Neural progenitor cell (in vitro differentiated cells): ENCODE measurements around the gene CHRNG. TPM values are rescaled to one million over a fixed set of nuclear protein-coding genes. Genes with fewer than 3 reads are reported as not detected.

Experiments
- DNase-seq: peaks from one replicate; pipeline ENCODE4 v3.0.0-alpha.2; 2016; ENCODE audit warnings: low spot score
- H2AFZ ChIP-seq: fragments of 200-600 bp; sonication (generic); replicated peaks from 2 replicates; pipeline ENCODE4 v1.6.1; 2016; ENCODE audit warnings: antibody characterized with exemption
- H3F3A ChIP-seq: fragments of 200-600 bp; sonication (generic); 2 replicates; pipeline ENCODE4 v1.6.1; 2016; ENCODE audit warnings: antibody characterized with exemption, low read depth
- H3K27ac ChIP-seq: fragments of 200-600 bp; sonication (generic); 2 replicates; pipeline ENCODE4 v1.5.1; 2016; ENCODE audit warnings: mild to moderate bottlenecking
- H3K27me3 ChIP-seq: fragments of 200-600 bp; sonication (generic); 2 replicates; pipeline ENCODE4 v1.6.1; 2016; ENCODE audit warnings: mild to moderate bottlenecking, moderate library complexity
- H3K36me3 ChIP-seq: fragments of 200-600 bp; sonication (generic); 2 replicates; pipeline ENCODE4 v1.5.1; 2016
- H3K4me1 ChIP-seq: fragments of 200-600 bp; sonication (generic); 2 replicates; pipeline ENCODE4 v1.6.1; 2016; ENCODE audit warnings: mixed run types
- H3K4me2 ChIP-seq: fragments of 200-600 bp; sonication (generic); 2 replicates; pipeline ENCODE4 v1.6.1; 2016
- H3K4me3 ChIP-seq: fragments of 200-600 bp; sonication (generic); 2 replicates; pipeline ENCODE4 v1.5.1; 2016
- H3K79me2 ChIP-seq: fragments of 200-600 bp; sonication (generic); 2 replicates; pipeline ENCODE4 v1.6.1; 2016; ENCODE audit warnings: low read depth
- H3K9ac ChIP-seq: fragments of 200-600 bp; sonication (generic); 2 replicates; pipeline ENCODE4 v1.6.1; 2016
- H3K9me3 ChIP-seq: fragments of 200-600 bp; sonication (generic); 2 replicates; pipeline ENCODE4 v1.5.1; 2016; ENCODE audit warnings: low read depth
- H4K20me1 ChIP-seq: fragments of 200-600 bp; sonication (generic); 2 replicates; pipeline ENCODE4 v1.6.1; 2016; ENCODE audit warnings: low read depth
- H3K27ac Mint-ChIP-seq: 3 replicates; pipeline ENCODE4 v1.8.0; 2021; ENCODE audit warnings: mixed read lengths
- H3K27me3 Mint-ChIP-seq: 2 replicates; pipeline ENCODE4 v1.8.0; 2022; ENCODE audit warnings: low read depth, mild to moderate bottlenecking, inconsistent platforms, moderate library complexity, mixed read lengths; ENCODE audit not compliant: insufficient read depth
- H3K36me3 Mint-ChIP-seq: 3 replicates; pipeline ENCODE4 v1.8.0; 2021; ENCODE audit warnings: mixed read lengths
- H3K4me1 Mint-ChIP-seq: 3 replicates; pipeline ENCODE4 v1.8.0; 2021; ENCODE audit warnings: mixed read lengths
- H3K4me3 Mint-ChIP-seq: 3 replicates; pipeline ENCODE4 v1.8.0; 2021; ENCODE audit warnings: mild to moderate bottlenecking, moderate library complexity, mixed read lengths
- H3K9me3 Mint-ChIP-seq: 3 replicates; pipeline ENCODE4 v1.8.0; 2020; ENCODE audit warnings: mixed read lengths
- EZH2 ChIP-seq: fragments of 200-600 bp; sonication (generic); IDR thresholded peaks from 2 replicates; pipeline ENCODE4 v1.6.1; 2017; ENCODE audit warnings: antibody characterized with exemption, mild to moderate bottlenecking, moderate library complexity
- EZH2phosphoT487 ChIP-seq: fragments of 200-600 bp; sonication (generic); IDR thresholded peaks from 2 replicates; pipeline ENCODE4 v1.6.1; 2017; ENCODE audit warnings: antibody characterized with exemption
- total RNA-seq: library from RNA; depleted of rRNA; stranded (reverse); fragments of >200 nt; gene quantifications from 2 replicates; pipeline ENCODE4 v1.2.3, GENCODE V29; 2015; ENCODE audit warnings: low replicate concordance
- TF ChIP-seq, protein P1 (sequence below): fragments of 200-600 bp; sonication (generic); IDR thresholded peaks from 2 replicates; pipeline ENCODE4 v1.5.1; 2017; ENCODE audit warnings: antibody characterized with exemption, mild to moderate bottlenecking

The CHRNG gene
- total RNA-seq, 1 donor from 2014 or later = not detected

DNA sequence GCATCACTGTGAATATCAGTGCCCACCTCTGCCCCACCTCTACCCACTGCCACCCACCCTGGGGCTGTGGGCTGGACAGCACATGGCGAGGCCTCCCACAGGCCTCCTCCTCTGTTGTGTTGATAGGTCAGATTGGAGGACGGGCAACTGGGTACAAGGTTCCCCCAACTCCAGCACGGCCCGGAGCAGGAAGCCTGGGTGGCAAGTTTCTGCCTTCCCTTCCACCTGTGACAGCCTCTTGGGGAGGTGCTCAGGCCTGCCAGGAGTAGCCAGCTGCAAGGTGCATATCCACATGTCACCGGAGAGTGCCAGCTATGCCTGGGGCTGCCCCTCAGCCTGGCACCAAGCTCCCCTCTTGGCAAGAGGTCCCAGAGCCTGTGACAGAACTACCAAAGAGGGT lies 45.0 kb upstream of the CHRNG start:
- peaks cover 10% of the 10 kb centered on the region for H3K27me3 ChIP-seq
- no peak overlapping the region for H3K4me2 ChIP-seq
- peaks cover 25% of the 10 kb centered on the region for H3K4me1 ChIP-seq
- no peak overlapping the region for H2AFZ ChIP-seq
- H3K27ac Mint-ChIP-seq = no peak overlapping the region
- no peak overlapping the region for H3K27ac ChIP-seq
- H4K20me1 ChIP-seq = peaks cover 5% of the 10 kb centered on the region
- no peak for DNase-seq
- no peaks in the 10 kb centered on the region for H3F3A ChIP-seq
- no peak overlapping the region for H3K4me3 ChIP-seq
- H3K27me3 Mint-ChIP-seq = peaks cover 27% of the 10 kb centered on the region
- no peaks in the 10 kb centered on the region for H3K36me3 Mint-ChIP-seq
- H3K9ac ChIP-seq = no peak overlapping the region
- no peaks in the 10 kb centered on the region for H3K79me2 ChIP-seq
- TF ChIP-seq, protein P1, sequence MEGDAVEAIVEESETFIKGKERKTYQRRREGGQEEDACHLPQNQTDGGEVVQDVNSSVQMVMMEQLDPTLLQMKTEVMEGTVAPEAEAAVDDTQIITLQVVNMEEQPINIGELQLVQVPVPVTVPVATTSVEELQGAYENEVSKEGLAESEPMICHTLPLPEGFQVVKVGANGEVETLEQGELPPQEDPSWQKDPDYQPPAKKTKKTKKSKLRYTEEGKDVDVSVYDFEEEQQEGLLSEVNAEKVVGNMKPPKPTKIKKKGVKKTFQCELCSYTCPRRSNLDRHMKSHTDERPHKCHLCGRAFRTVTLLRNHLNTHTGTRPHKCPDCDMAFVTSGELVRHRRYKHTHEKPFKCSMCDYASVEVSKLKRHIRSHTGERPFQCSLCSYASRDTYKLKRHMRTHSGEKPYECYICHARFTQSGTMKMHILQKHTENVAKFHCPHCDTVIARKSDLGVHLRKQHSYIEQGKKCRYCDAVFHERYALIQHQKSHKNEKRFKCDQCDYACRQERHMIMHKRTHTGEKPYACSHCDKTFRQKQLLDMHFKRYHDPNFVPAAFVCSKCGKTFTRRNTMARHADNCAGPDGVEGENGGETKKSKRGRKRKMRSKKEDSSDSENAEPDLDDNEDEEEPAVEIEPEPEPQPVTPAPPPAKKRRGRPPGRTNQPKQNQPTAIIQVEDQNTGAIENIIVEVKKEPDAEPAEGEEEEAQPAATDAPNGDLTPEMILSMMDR = no peak
- no peak for TF ChIP-seq EZH2phosphoT487
- no peak for TF ChIP-seq EZH2
- H3K4me3 Mint-ChIP-seq = no peak overlapping the region
- H3K36me3 ChIP-seq = no peaks in the 10 kb centered on the region
- H3K9me3 ChIP-seq = no peaks in the 10 kb centered on the region
- peaks cover 3% of the 10 kb centered on the region for H3K9me3 Mint-ChIP-seq
- peaks cover 13% of the 10 kb centered on the region for H3K4me1 Mint-ChIP-seq

DNA sequence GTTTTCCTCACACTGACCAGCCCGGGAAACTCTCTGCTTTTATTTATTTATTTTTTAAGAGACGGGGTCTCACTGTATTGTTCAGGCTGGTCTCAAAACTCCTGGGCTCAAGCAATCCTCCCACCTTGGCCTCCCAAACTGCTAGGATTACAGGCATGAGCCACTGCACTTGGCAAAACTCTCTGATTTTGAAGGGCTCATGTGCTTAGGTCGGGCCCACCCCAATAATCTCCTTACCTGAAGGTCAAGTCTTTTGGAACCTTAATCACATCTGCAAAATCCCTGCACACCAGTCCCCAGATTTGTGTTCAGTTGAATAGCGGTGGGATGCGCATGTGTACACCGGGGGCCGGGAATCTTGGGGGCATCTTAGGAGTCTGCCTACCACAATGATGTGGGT lies 44.2 kb upstream of the CHRNG start:
- no peak overlapping the region for H3K4me3 ChIP-seq

DNA sequence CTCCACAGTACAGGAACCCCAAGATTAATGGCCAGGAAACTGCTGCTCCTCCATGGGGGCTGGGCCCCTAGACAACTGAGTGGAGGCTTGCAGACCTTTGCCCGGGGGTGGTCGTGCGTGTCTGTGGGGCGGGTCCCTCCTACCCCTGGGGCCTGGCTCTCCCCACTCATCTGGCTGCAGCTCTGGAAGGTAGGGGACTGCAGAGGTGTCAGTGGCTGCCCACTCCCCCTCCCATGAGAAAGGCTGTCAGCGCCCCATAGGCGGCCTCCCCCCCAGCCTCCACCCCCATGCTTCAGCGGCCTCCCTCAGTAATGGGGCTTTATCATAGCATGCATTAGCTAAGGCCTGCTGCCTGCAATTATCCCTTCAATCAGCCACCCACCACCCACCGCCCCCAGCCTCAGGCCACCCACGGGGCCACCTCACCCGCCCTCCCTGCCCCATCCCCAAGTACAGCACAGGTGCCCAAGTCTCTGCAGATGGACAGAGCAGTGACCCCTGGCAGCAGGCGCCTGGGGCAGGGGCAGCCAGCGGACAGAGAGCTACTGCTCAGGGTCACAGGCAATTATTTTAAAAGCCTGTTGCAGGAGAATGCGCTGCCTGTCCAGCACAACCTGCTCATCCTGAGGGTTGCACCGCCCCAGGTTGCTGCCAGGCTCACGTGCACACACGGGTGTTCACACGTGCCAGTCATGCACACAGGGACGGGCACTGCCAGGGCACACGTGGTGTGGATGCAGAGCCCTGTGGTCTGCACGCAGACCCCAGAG lies 42.8 kb upstream of the CHRNG start:
- Histone ChIP-seq H3F3A (no peaks in the 10 kb centered on the region), H3K9me3 (no peaks in the 10 kb centered on the region), H3K79me2 (no peaks in the 10 kb centered on the region), H3K27ac (no peak overlapping the region), H3K9ac (no peak overlapping the region), H3K4me2 (no peak overlapping the region), H2AFZ (no peak overlapping the region), H3K4me1 (peaks cover 22% of the 10 kb centered on the region), H3K4me3 (no peak overlapping the region), H3K27me3 (peaks cover 18% of the 10 kb centered on the region), H4K20me1 (peaks cover 4% of the 10 kb centered on the region), H3K36me3 (no peaks in the 10 kb centered on the region)
- TF ChIP-seq, protein P1 = no peak
- TF ChIP-seq EZH2phosphoT487 (no peak), EZH2 (no peak)
- no peak for DNase-seq
- H3K36me3 Mint-ChIP-seq = no peaks in the 10 kb centered on the region
- H3K4me3 Mint-ChIP-seq = peak overlapping the region; percentile 53
- peaks cover 22% of the 10 kb centered on the region for H3K4me1 Mint-ChIP-seq
- H3K27me3 Mint-ChIP-seq = peaks cover 21% of the 10 kb centered on the region
- peaks cover 3% of the 10 kb centered on the region for H3K9me3 Mint-ChIP-seq
- H3K27ac Mint-ChIP-seq = no peak overlapping the region

More for the DNA sequence above, 44.2 kb upstream of the CHRNG start:
- no peak overlapping the region for H3K4me2 ChIP-seq
- H3K27me3 Mint-ChIP-seq = peaks cover 22% of the 10 kb centered on the region
- TF ChIP-seq, protein P1 = no peak
- TF ChIP-seq EZH2 (no peak), EZH2phosphoT487 (no peak)
- H3K79me2 ChIP-seq = no peaks in the 10 kb centered on the region
- H3K9me3 ChIP-seq = no peaks in the 10 kb centered on the region
- H3K4me1 ChIP-seq = peaks cover 22% of the 10 kb centered on the region
- H3K4me1 Mint-ChIP-seq = peaks cover 12% of the 10 kb centered on the region
- no peak overlapping the region for H3K27ac ChIP-seq
- DNase-seq = no peak
- no peaks in the 10 kb centered on the region for H3K36me3 ChIP-seq
- no peak overlapping the region for H3K9ac ChIP-seq
- peaks cover 8% of the 10 kb centered on the region for H3K27me3 ChIP-seq
- no peaks in the 10 kb centered on the region for H4K20me1 ChIP-seq
- peaks cover 3% of the 10 kb centered on the region for H3K9me3 Mint-ChIP-seq
- H3K36me3 Mint-ChIP-seq = no peaks in the 10 kb centered on the region
- no peak overlapping the region for H2AFZ ChIP-seq
- H3K4me3 Mint-ChIP-seq = no peak overlapping the region
- no peaks in the 10 kb centered on the region for H3F3A ChIP-seq
- H3K27ac Mint-ChIP-seq = no peak overlapping the region
